Breast epithelium (tissue), 4 donors: Measurements from ENCODE around the gene ISYNA1. TPM values are rescaled to one million over a fixed set of nuclear protein-coding genes. Genes with fewer than 3 reads are reported as not detected.

Source experiments
- DNase-seq, 2 donors: peaks; one replicate each; pipeline ENCODE4 v3.0.0-alpha.2; 2019; ENCODE audit warnings: low spot score in 2 of 2
- H3K27ac ChIP-seq, 2 donors: fragments of 200-600 bp; sonication (generic) in 1 of 2; one replicate each; pipeline ENCODE4 v1.5.1; 2016 to 2019; ENCODE audit warnings: mild to moderate bottlenecking in 1 of 2
- H3K27me3 ChIP-seq, 2 donors: fragments of 200-600 bp; sonication (generic) in 1 of 2; one replicate each; pipeline versions ENCODE4 v1.5.1 to v1.6.0; 2017 to 2019; ENCODE audit warnings: control low read depth in 1 of 2, mild to moderate bottlenecking in 1 of 2
- H3K36me3 ChIP-seq: fragments of 200-600 bp; one replicate; pipeline ENCODE4 v1.5.1; 2019
- H3K4me1 ChIP-seq, 2 donors: fragments of 200-600 bp; sonication (generic); one replicate each; pipeline ENCODE4 v1.5.1; 2016 to 2019; ENCODE audit warnings: control low read depth in 1 of 2
- H3K4me3 ChIP-seq, 3 donors: fragments of 200-600 bp; sonication (generic); 1 replicate in 2 of 3; 2 replicates in 1 of 3; pipeline ENCODE4 v1.5.1; 2016 to 2019; ENCODE audit warnings: mild to moderate bottlenecking in 3 of 3, moderate library complexity in 2 of 3
- H3K9me3 ChIP-seq, 2 donors: fragments of 200-600 bp; sonication (generic) in 1 of 2; one replicate each; pipeline ENCODE4 v1.5.1; 2016 to 2019; ENCODE audit warnings: control low read depth in 1 of 2
- CTCF ChIP-seq, 3 donors: fragments of 450-650 bp; IDR thresholded peaks; one replicate each; pipeline ENCODE4 v1.5.1; 2016 to 2017; ENCODE audit warnings: antibody characterized with exemption in 3 of 3, mild to moderate bottlenecking in 3 of 3, moderate library complexity in 3 of 3
- POLR2A ChIP-seq: fragments of 450-650 bp; IDR thresholded peaks from one replicate; pipeline ENCODE4 v1.6.1; 2016; ENCODE audit warnings: antibody characterized with exemption, mild to moderate bottlenecking, moderate library complexity
- POLR2AphosphoS5 ChIP-seq, 3 donors: sonication (generic); formaldehyde crosslinking; IDR thresholded peaks; one replicate each; pipeline ENCODE4 v1.6.1; 2017; ENCODE audit warnings: antibody characterized with exemption in 3 of 3
- intact Hi-C: fragments of 100-400 bp; cut with DNase I; formaldehyde crosslinking; loops from one replicate; pipeline ENCODE4 v1.15.1; 2023; ENCODE audit warnings: low total_unique reads
- total RNA-seq, 3 donors: library from RNA; depleted of rRNA; stranded (reverse); fragments of >200 nt; gene quantifications; one replicate each; pipeline ENCODE4 v1.1.0, GENCODE V29; 2016

The ISYNA1 gene
- total RNA-seq, 3 donors from 2014 or later: 7.4 to 42.9 (median 40.2) TPM

- peaks cover 6% of the 10 kb centered on the region for H3K36me3 ChIP-seq
- peak overlapping the region; percentile 54 to 95 for H3K27ac ChIP-seq
- no peak overlapping the region for H3K4me3 ChIP-seq
- H3K9me3 ChIP-seq: no peaks in the 10 kb centered on the region
- intact Hi-C loops: no loop called here
- TF ChIP-seq CTCF (IDR thresholded peaks at IDR 0.05) (no peak), POLR2A (no peak), POLR2AphosphoS5 (IDR thresholded peaks at IDR 0.05) (no peak)
- peaks cover 20 to 24% of the 10 kb centered on the region in 2 donors for H3K4me1 ChIP-seq
- no peaks in the 10 kb centered on the region for H3K27me3 ChIP-seq
- DNase-seq: no peak
Measured at GRCh38 chr19:18460900-18461299, 23.0 kb upstream of the ISYNA1 start.

- no peak overlapping the region for H3K4me3 ChIP-seq
- H3K4me1 ChIP-seq: peaks cover 11 to 12% of the 10 kb centered on the region in 2 donors
- intact Hi-C loops: no loop called here
- DNase-seq: no peak
- H3K27ac ChIP-seq: peak overlapping the region in 1 of 2 donors; percentile 71
- TF ChIP-seq CTCF (IDR thresholded peaks at IDR 0.05) (no peak), POLR2A (no peak), POLR2AphosphoS5 (IDR thresholded peaks at IDR 0.05) (no peak)
- H3K9me3 ChIP-seq: no peaks in the 10 kb centered on the region
- no peaks in the 10 kb centered on the region for H3K27me3 ChIP-seq
- peaks cover 6% of the 10 kb centered on the region for H3K36me3 ChIP-seq
Measured at GRCh38 chr19:18457483-18458331, 19.8 kb upstream of the ISYNA1 start.

DNA sequence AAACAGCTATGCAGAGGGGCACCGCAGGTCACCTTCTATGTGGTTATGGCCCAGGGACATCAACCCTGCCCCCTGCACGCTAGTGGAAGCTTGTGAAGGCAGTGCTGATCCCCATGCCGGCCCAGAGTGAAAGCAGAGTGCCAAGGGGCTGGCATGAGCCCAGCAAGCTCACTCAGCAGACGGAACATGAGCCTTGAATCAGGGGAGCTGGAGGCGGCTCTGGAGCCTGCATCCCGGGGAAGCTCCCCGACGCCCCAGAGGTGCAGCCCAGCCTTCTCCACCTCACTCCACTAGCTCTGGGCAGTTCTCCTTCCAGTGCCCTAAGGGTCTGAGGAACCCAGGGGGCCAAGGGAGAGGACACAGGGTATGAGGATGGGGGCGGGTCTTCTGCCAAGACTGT is 19.0 kb upstream of the ISYNA1 start:
- peaks cover 11 to 12% of the 10 kb centered on the region in 2 donors for H3K4me1 ChIP-seq
- intact Hi-C loops: no loop called here
- peaks cover 6% of the 10 kb centered on the region for H3K36me3 ChIP-seq
- no peak for DNase-seq
- H3K27ac ChIP-seq: peak overlapping the region in 1 of 2 donors; percentile 71
- H3K4me3 ChIP-seq: no peak overlapping the region
- TF ChIP-seq POLR2A (no peak), POLR2AphosphoS5 (IDR thresholded peaks at IDR 0.05) (no peak), CTCF (IDR thresholded peaks at IDR 0.05) (no peak)
- no peaks in the 10 kb centered on the region for H3K9me3 ChIP-seq
- no peaks in the 10 kb centered on the region for H3K27me3 ChIP-seq

GRCh38 chr19:18456279-18456678 is 18.3 kb upstream of the ISYNA1 start:
- intact Hi-C loops: no loop called here
- no peaks in the 10 kb centered on the region for H3K27me3 ChIP-seq
- no peak for DNase-seq
- no peak for TF ChIP-seq POLR2AphosphoS5 (IDR thresholded peaks at IDR 0.05)
- no peak for TF ChIP-seq CTCF (IDR thresholded peaks at IDR 0.05)
- no peak for TF ChIP-seq POLR2A
- H3K4me3 ChIP-seq: no peak overlapping the region
- H3K4me1 ChIP-seq: peaks cover 10 to 11% of the 10 kb centered on the region in 2 donors
- peak overlapping the region in 1 of 2 donors; percentile 48 for H3K27ac ChIP-seq
- H3K9me3 ChIP-seq: no peaks in the 10 kb centered on the region
- H3K36me3 ChIP-seq: peaks cover 6% of the 10 kb centered on the region

DNA sequence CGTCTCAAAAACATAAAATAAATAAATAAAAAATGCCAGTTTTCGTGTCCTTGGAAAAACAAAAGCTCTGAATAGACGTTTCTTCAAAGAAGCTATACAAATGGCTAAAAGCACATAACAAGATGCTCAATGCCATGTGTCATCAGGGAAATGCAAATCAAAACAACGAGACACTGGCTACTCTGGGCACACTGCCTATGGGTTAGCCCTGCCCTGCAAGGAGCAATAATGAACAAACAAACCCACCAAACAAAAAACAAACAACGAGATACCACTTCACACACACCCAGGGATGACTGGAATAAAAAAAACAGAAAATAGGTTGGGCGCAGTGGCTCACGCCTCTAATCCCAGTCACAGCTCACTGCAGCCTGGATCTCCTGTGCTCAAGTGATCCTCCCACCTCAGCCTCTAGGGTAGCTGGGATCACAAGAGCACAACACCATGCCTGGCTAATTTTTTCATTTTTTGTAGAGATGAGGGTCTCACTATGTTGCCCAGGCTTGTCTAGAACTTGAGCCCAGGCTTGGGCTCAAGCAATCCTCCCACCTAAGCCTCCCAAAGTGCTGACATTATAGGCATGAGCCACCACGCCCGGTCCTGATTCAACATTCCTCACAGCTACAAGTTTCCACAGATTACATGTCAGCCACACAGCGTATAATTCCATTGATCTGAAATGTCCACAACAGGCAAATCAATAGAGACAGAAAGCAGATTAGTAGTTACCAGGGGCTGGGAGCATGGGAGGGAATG is 15.5 kb upstream of the ISYNA1 start:
- TF ChIP-seq CTCF (IDR thresholded peaks at IDR 0.05): no peak
- TF ChIP-seq POLR2AphosphoS5 (IDR thresholded peaks at IDR 0.05): no peak
- TF ChIP-seq POLR2A: no peak
- H3K4me3 ChIP-seq: no peak overlapping the region
- no peak overlapping the region for H3K27ac ChIP-seq
- no peaks in the 10 kb centered on the region for H3K36me3 ChIP-seq
- no peaks in the 10 kb centered on the region for H3K4me1 ChIP-seq
- intact Hi-C loops: no loop called here
- H3K9me3 ChIP-seq: no peaks in the 10 kb centered on the region
- no peak for DNase-seq
- no peaks in the 10 kb centered on the region for H3K27me3 ChIP-seq
